GM18505 (cell line): Measurements from ENCODE around the gene ABCC3.

Experiments used
- ATAC-seq: cut with Tn5 transposase; IDR thresholded peaks from one replicate; pipeline ENCODE4 v1.9.1; 2021; ENCODE audit not compliant: unreplicated experiment
- POLR2A ChIP-seq: IDR thresholded peaks from 4 replicates; pipeline ENCODE4 v1.6.1; 2011; ENCODE audit warnings: borderline replicate concordance; ENCODE audit not compliant: insufficient read depth, insufficient read length; ENCODE audit errors: extremely low read depth

Gene ABCC3

GRCh38 chr17:50596191-50597037 is 38.3 kb upstream of the ABCC3 start:
- no peak for TF ChIP-seq POLR2A
- no peak for ATAC-seq

GRCh38 chr17:50598487-50598886 is 36.2 kb upstream of the ABCC3 start:
- no peak for TF ChIP-seq POLR2A
- ATAC-seq, result no peak

GRCh38 chr17:50599606-50600005 is 35.1 kb upstream of the ABCC3 start:
- no peak for TF ChIP-seq POLR2A
- no peak for ATAC-seq

- no peak for TF ChIP-seq POLR2A
- ATAC-seq, result no peak
Observed at GRCh38 chr17:50601823-50602375, 32.8 kb upstream of the ABCC3 start.

GRCh38 chr17:50602836-50603235 is 31.8 kb upstream of the ABCC3 start:
- ATAC-seq, result no peak
- no peak for TF ChIP-seq POLR2A

- ATAC-seq, result no peak
- TF ChIP-seq POLR2A, result no peak
Observed at GRCh38 chr17:50603340-50603739, 31.3 kb upstream of the ABCC3 start.

- no peak for ATAC-seq
- no peak for TF ChIP-seq POLR2A
Observed at GRCh38 chr17:50604513-50604912, 30.2 kb upstream of the ABCC3 start.

- ATAC-seq, result no peak
- no peak for TF ChIP-seq POLR2A
Observed at GRCh38 chr17:50605429-50605828, 29.3 kb upstream of the ABCC3 start.

- no peak for ATAC-seq
- TF ChIP-seq POLR2A, result no peak
Observed at GRCh38 chr17:50607522-50608175, 27.0 kb upstream of the ABCC3 start.

- no peak for ATAC-seq
- no peak for TF ChIP-seq POLR2A
Observed at GRCh38 chr17:50608700-50609379, 25.8 kb upstream of the ABCC3 start.

- ATAC-seq, result no peak
- no peak for TF ChIP-seq POLR2A
Observed at GRCh38 chr17:50609380-50610074, 25.2 kb upstream of the ABCC3 start.

GRCh38 chr17:50611634-50612033 is 23.0 kb upstream of the ABCC3 start:
- no peak for TF ChIP-seq POLR2A
- ATAC-seq, result no peak

GRCh38 chr17:50612281-50612680 is 22.4 kb upstream of the ABCC3 start:
- no peak for ATAC-seq
- TF ChIP-seq POLR2A, result no peak

- no peak for ATAC-seq
- TF ChIP-seq POLR2A, result no peak
Observed at GRCh38 chr17:50613007-50613992, 21.4 kb upstream of the ABCC3 start.
